LNCaP clone FGC (cell line): ENCODE data around the gene DNAJC1.

Experiments used
- DNase-seq: peaks from one replicate; pipeline ENCODE4 v3.0.0-alpha.2; 2011; ENCODE audit warnings: low read depth
- H3K4me3 ChIP-seq: 2 replicates; pipeline ENCODE4 v1.5.1; 2011; ENCODE audit warnings: mild to moderate bottlenecking, low read depth, low read length, control low read depth
- TF ChIP-seq, protein P1 (sequence below): IDR thresholded peaks from 2 replicates; pipeline ENCODE4 v1.5.1; 2012; ENCODE audit warnings: mild to moderate bottlenecking; ENCODE audit not compliant: control insufficient read depth, insufficient read depth; ENCODE audit errors: extremely low read depth

Gene DNAJC1

GRCh38 chr10:21707498-21707897 lies 296.0 kb downstream of the DNAJC1 start:
- H3K4me3 ChIP-seq: no peak overlapping the region
- DNase-seq: no peak
- TF ChIP-seq, protein P1, sequence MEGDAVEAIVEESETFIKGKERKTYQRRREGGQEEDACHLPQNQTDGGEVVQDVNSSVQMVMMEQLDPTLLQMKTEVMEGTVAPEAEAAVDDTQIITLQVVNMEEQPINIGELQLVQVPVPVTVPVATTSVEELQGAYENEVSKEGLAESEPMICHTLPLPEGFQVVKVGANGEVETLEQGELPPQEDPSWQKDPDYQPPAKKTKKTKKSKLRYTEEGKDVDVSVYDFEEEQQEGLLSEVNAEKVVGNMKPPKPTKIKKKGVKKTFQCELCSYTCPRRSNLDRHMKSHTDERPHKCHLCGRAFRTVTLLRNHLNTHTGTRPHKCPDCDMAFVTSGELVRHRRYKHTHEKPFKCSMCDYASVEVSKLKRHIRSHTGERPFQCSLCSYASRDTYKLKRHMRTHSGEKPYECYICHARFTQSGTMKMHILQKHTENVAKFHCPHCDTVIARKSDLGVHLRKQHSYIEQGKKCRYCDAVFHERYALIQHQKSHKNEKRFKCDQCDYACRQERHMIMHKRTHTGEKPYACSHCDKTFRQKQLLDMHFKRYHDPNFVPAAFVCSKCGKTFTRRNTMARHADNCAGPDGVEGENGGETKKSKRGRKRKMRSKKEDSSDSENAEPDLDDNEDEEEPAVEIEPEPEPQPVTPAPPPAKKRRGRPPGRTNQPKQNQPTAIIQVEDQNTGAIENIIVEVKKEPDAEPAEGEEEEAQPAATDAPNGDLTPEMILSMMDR: no peak
